Measurements from ENCODE around the gene BMP5.

The BMP5 gene

GRCh38 chr6:55798571-55798970 is 76.8 kb downstream of the BMP5 start:
- ChIA-PET CTCF (no interaction called here), POLR2A (no interaction called here)
- no peak for TF ChIP-seq CTCF (IDR thresholded peaks at IDR 0.05; ENCODE audit: control extremely low read depth, extremely low read depth, low read depth, missing control alignments)
- DNase-seq (ENCODE audit: extremely low spot score) = no peak

- DNase-seq (ENCODE audit: extremely low spot score) = no peak
- no peak for TF ChIP-seq CTCF (IDR thresholded peaks at IDR 0.05; ENCODE audit: control extremely low read depth, extremely low read depth, low read depth, missing control alignments)
- CTCF ChIA-PET = interaction anchor here (1.0 to 1.6 kb wide), 2 partner anchors 10 to 13 kb away, joined by 3 read pairs; no protein-coding TSS in a partner anchor
- POLR2A ChIA-PET = no interaction called here
Observed at GRCh38 chr6:55794136-55794812, 81.1 kb downstream of the BMP5 start.

GRCh38 chr6:55785273-55785672 is 90.1 kb downstream of the BMP5 start:
- ChIA-PET POLR2A (no interaction called here), CTCF (interaction anchor here (1.4 kb wide), 1 partner anchor 8 kb away, joined by 3 read pairs; no protein-coding TSS in a partner anchor)
- TF ChIP-seq CTCF (IDR thresholded peaks at IDR 0.05; ENCODE audit: control extremely low read depth, extremely low read depth, low read depth, missing control alignments) = no peak
- DNase-seq (ENCODE audit: extremely low spot score) = no peak

- POLR2A ChIA-PET = no interaction called here
- DNase-seq (ENCODE audit: extremely low spot score) = no peak
- no peak for TF ChIP-seq CTCF (IDR thresholded peaks at IDR 0.05; ENCODE audit: control extremely low read depth, extremely low read depth, low read depth, missing control alignments)
- CTCF ChIA-PET = no interaction called here
Observed at GRCh38 chr6:55782275-55782674, 93.1 kb downstream of the BMP5 start.

GRCh38 chr6:55778705-55779104 is 96.7 kb downstream of the BMP5 start:
- CTCF ChIA-PET = no interaction called here
- POLR2A ChIA-PET = no interaction called here
- no peak for DNase-seq (ENCODE audit: extremely low spot score)
- no peak for TF ChIP-seq CTCF (IDR thresholded peaks at IDR 0.05; ENCODE audit: control extremely low read depth, extremely low read depth, low read depth, missing control alignments)

- DNase-seq (ENCODE audit: extremely low spot score) = no peak
- CTCF ChIA-PET = interaction anchor here (0.6 kb wide), 1 partner anchor 150 kb away, joined by 3 read pairs; no protein-coding TSS in a partner anchor
- POLR2A ChIA-PET = no interaction called here
- no peak for TF ChIP-seq CTCF (IDR thresholded peaks at IDR 0.05; ENCODE audit: control extremely low read depth, extremely low read depth, low read depth, missing control alignments)
Observed at GRCh38 chr6:55777469-55777868, 97.9 kb downstream of the BMP5 start.
